Aortic smooth muscle cell (primary cell): Measurements from ENCODE around the gene DHX35. TPM values are rescaled to one million over a fixed set of nuclear protein-coding genes. Genes with fewer than 3 reads are reported as not detected.

Experiments used
- total RNA-seq: library from RNA; depleted of rRNA; stranded (reverse); fragments of >200 nt; gene quantifications from 2 replicates; pipeline ENCODE4 v1.2.3, GENCODE V29; 2014

DHX35 gene, protein sequence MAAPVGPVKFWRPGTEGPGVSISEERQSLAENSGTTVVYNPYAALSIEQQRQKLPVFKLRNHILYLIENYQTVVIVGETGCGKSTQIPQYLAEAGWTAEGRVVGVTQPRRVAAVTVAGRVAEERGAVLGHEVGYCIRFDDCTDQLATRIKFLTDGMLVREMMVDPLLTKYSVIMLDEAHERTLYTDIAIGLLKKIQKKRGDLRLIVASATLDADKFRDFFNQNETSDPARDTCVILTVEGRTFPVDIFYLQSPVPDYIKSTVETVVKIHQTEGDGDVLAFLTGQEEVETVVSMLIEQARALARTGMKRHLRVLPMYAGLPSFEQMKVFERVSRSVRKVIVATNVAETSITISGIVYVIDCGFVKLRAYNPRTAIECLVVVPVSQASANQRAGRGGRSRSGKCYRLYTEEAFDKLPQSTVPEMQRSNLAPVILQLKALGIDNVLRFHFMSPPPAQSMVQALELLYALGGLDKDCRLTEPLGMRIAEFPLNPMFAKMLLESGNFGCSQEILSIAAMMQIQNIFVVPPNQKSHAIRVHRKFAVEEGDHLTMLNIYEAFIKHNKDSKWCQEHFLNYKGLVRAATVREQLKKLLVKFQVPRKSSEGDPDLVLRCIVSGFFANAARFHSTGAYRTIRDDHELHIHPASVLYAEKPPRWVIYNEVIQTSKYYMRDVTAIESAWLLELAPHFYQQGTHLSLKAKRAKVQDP
- total RNA-seq, result 7.8 and 9.1 TPM in 2 replicates

DNA sequence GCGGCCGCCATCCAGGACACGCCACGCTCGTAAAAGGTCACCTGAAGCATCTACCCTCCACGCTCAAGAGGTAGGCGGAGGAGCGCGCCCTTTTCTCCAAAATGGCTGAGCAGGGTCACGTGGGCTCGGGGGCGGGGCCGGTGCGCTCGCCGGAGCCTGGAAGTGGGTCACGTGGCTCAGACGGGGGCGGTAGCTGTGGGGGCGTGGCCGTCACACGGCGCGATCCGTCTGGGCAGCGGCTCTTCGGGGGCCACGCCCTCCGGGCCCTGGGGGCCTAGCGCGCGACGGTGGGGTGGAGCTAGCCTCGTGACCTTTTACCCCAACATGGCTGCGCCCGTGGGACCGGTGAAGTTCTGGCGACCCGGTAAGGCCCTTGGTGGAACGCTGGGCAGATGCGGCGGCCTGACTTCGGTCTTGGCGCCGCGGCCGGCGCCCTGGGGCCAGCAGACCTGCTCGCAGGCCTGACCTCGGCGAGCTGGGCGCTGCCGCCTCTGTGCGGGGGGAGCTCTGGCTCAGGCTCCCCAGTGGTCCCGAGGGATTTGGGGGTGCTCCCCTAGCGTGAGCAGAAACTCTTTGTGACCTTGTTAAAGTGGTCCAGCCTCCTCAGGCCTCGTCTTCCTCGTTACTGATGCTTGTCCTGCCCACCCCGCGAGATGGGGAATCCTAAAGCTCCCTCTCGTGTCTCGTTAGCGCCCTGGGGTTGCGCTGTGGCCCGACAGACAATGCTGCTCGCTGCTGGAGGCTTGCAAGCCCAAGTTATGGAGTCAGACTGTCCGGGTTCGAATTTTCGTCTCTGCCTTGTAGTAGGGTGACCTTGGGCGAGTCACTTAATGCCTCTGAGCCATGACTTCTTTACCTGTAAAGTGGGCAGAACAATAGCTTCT lies at the start of gene DHX35:
Gene DHX35, plus strand, starts transcription at position 301 of the 884 bp plus-strand sequence. Its CDS starts 24 bp downstream, at position 325.

DNA sequence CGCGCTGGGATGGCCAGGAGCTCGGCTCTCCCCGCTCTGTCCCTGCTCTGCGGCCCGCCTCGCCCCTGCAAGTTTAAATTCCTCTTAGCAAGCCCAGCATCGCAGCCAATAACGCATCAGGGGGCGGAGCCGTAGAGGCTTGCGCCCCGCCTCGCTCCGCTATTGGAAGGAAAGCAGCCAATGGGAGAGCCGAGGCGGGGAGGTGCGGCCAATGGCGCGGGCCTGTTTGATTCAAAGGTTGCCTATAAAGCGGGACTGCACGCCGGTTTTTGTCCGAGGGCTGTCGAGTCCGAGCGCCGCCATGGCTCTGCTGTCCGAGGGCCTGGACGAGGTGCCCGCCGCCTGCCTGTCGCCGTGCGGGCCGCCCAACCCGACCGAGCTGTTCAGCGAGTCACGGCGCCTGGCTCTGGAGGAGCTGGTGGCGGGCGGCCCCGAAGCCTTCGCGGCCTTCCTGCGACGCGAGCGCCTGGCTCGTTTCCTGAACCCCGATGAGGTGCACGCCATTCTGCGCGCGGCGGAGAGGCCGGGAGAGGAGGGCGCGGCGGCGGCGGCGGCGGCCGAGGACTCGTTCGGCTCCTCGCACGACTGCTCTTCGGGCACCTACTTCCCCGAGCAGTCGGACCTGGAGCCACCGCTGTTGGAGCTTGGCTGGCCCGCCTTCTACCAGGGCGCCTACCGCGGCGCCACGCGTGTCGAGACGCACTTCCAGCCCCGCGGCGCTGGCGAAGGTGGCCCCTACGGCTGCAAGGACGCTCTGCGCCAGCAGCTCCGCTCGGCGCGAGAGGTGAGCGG lies 35.8 kb upstream of the DHX35 start, which contains the start of gene FAM83D:
Gene FAM83D, plus strand, starts transcription at position 276 of the 792 bp plus-strand sequence. Its CDS starts 26 bp downstream, at position 302.

Other genes starting within 250 kb of the DHX35 start
- not detected in 2 replicates for gene SLC32A1, start 237.9 kb upstream of the DHX35 start, total RNA-seq
- gene ACTR5, start 213.9 kb upstream of the DHX35 start, total RNA-seq, result 4.5 and 4.6 TPM in 2 replicates
- 0.75 and 1.5 TPM in 2 replicates for gene PPP1R16B, start 156.6 kb upstream of the DHX35 start, total RNA-seq
- 10.9 and 18.4 TPM in 2 replicates for gene FAM83D, start 35.9 kb upstream of the DHX35 start, total RNA-seq